SK-N-SH (cell line): Measurements from ENCODE around the gene KRTAP5-8. TPM values are rescaled to one million over a fixed set of nuclear protein-coding genes. Genes with fewer than 3 reads are reported as not detected.

Experiments
- CTCF ChIA-PET: fragments of 300-600, 350-600 bp; formaldehyde crosslinking; extraction: SDS; loops from one replicate; lab custom pipeline; 2021; lab: Yijun Ruan, JAX
- POLR2A ChIA-PET: fragments of 350-600 bp; sonication (Branson Sonifier 250); formaldehyde crosslinking; extraction: SDS; loops from one replicate; lab custom pipeline; 2020; ENCODE audit warnings: antibody characterized with exemption, inconsistent platforms; lab: Yijun Ruan, JAX
- DNase-seq: peaks from one replicate; pipeline ENCODE4 v3.0.0; 2012
- H2AFZ ChIP-seq: fragments of 200-600 bp; sonication (generic); 2 replicates; pipeline ENCODE4 v1.8.1; 2016; ENCODE audit warnings: antibody characterized with exemption, mild to moderate bottlenecking, low read depth
- H3F3A ChIP-seq: fragments of 200-600 bp; sonication (generic); replicated peaks from 2 replicates; pipeline ENCODE3; 2016; ENCODE audit warnings: antibody characterized with exemption, mild to moderate bottlenecking; ENCODE audit not compliant: insufficient read depth
- H3K27ac ChIP-seq, 2 experiments: fragments of 200-500 bp in 1 of 2; fragments of 200-600 bp in 1 of 2; sonication (Bioruptor generic) in 1 of 2; sonication (generic), shearing (Covaris generic) in 1 of 2; 2 replicates each; pipeline versions ENCODE4 v1.5.1 to v1.6.1; 2014 to 2016; ENCODE audit warnings: low read depth in 2 of 2, inconsistent platforms in 1 of 2, low read length in 1 of 2, mild to moderate bottlenecking in 1 of 2, mixed read lengths in 1 of 2
- H3K27me3 ChIP-seq: fragments of 200-600 bp; sonication (generic), shearing (Covaris generic); 2 replicates; pipeline ENCODE4 v1.6.1; 2016; ENCODE audit warnings: mixed run types; ENCODE audit not compliant: insufficient read depth
- H3K36me3 ChIP-seq, 2 experiments: fragments of 200-500 bp in 1 of 2; fragments of 200-600 bp in 1 of 2; sonication (Bioruptor generic) in 1 of 2; sonication (generic) in 1 of 2; replicated peaks in 1 of 2; 2 replicates each; pipeline versions ENCODE3 to v1.5.1; 2014 to 2016; ENCODE audit warnings: low read length in 1 of 2, mild to moderate bottlenecking in 1 of 2; ENCODE audit not compliant: insufficient read depth in 2 of 2, control insufficient read depth in 1 of 2
- H3K4me1 ChIP-seq, 2 experiments: fragments of 200-500 bp in 1 of 2; fragments of 200-600 bp in 1 of 2; sonication (Bioruptor generic) in 1 of 2; sonication (generic), shearing (Covaris generic) in 1 of 2; 2 replicates each; pipeline versions ENCODE4 v1.5.1 to v1.6.1; 2014 to 2016; ENCODE audit warnings: low read depth in 1 of 2, low read length in 1 of 2, mixed run types in 1 of 2; ENCODE audit not compliant: insufficient read depth in 2 of 2, control insufficient read depth in 1 of 2
- H3K4me2 ChIP-seq: fragments of 200-600 bp; sonication (generic), shearing (Covaris generic); 2 replicates; pipeline ENCODE4 v1.6.1; 2017; ENCODE audit warnings: mixed run types
- H3K4me3 ChIP-seq, 2 experiments: fragments of 200-500 bp in 1 of 2; fragments of 200-600 bp in 1 of 2; sonication (Bioruptor generic) in 1 of 2; sonication (generic), shearing (Covaris generic) in 1 of 2; 2 replicates each; pipeline versions ENCODE4 v1.5.1 to v1.8.1; 2014 to 2016; ENCODE audit warnings: low read depth in 2 of 2, inconsistent platforms in 1 of 2, low read length in 1 of 2, mild to moderate bottlenecking in 1 of 2, mixed read lengths in 1 of 2, moderate library complexity in 1 of 2
- H3K79me2 ChIP-seq: fragments of 200-600 bp; sonication (generic); 2 replicates; pipeline ENCODE4 v1.8.1; 2017; ENCODE audit warnings: mild to moderate bottlenecking; ENCODE audit not compliant: insufficient read depth
- H3K9ac ChIP-seq: fragments of 200-600 bp; sonication (generic); 2 replicates; pipeline ENCODE4 v1.6.1; 2017; ENCODE audit warnings: mixed run types
- H3K9me2 ChIP-seq: fragments of 200-600 bp; sonication (generic); 2 replicates; pipeline ENCODE4 v1.6.1; 2017; ENCODE audit warnings: mixed run types
- H3K9me3 ChIP-seq: fragments of 200-600 bp; sonication (generic); 2 replicates; pipeline ENCODE4 v1.6.1; 2017; ENCODE audit warnings: mixed run types, mild to moderate bottlenecking, moderate library complexity
- H4K20me1 ChIP-seq: fragments of 200-600 bp; sonication (generic); 2 replicates; pipeline ENCODE4 v1.6.1; 2017; ENCODE audit warnings: mild to moderate bottlenecking, mixed run types; ENCODE audit not compliant: insufficient read depth
- CHD2 ChIP-seq: fragments of 150-350 bp; IDR thresholded peaks from 2 replicates; pipeline ENCODE4 v1.6.1; 2018; ENCODE audit warnings: low read length; ENCODE audit not compliant: partially characterized antibody
- CTCF ChIP-seq: fragments of 200-600 bp; sonication (generic); IDR thresholded peaks from 2 replicates; pipeline ENCODE4 v1.6.1; 2017; ENCODE audit warnings: antibody characterized with exemption, mild to moderate bottlenecking, moderate library complexity
- ELF1 ChIP-seq: IDR thresholded peaks from 2 replicates; pipeline ENCODE4 v1.4.0; 2012
- EZH2phosphoT487 ChIP-seq: fragments of 200-600 bp; sonication (generic); IDR thresholded peaks from 2 replicates; pipeline ENCODE4 v1.6.1; 2017; ENCODE audit warnings: low read depth, mixed run types, mild to moderate bottlenecking, antibody characterized with exemption, moderate library complexity, borderline replicate concordance
- FOSL2 ChIP-seq: IDR thresholded peaks from 2 replicates; pipeline ENCODE4 v1.4.0; 2012; ENCODE audit warnings: low read depth, mild to moderate bottlenecking, moderate library complexity, borderline replicate concordance
- FOXJ3 ChIP-seq: sonication (generic); formaldehyde crosslinking; IDR thresholded peaks from 2 replicates; pipeline ENCODE4 v1.5.1; 2020; ENCODE audit warnings: mild to moderate bottlenecking, missing genetic modification reagents
- FOXM1 ChIP-seq: IDR thresholded peaks from 2 replicates; pipeline ENCODE4 v1.4.0; 2012; ENCODE audit warnings: low read depth, mild to moderate bottlenecking
- GATA2 ChIP-seq: sonication (generic); formaldehyde crosslinking; IDR thresholded peaks from 2 replicates; pipeline ENCODE4 v1.5.0; 2020; ENCODE audit warnings: mild to moderate bottlenecking, missing genetic modification reagents
- POLR2AphosphoS5 ChIP-seq: IDR thresholded peaks from 2 replicates; pipeline ENCODE4 v1.6.1; 2012; ENCODE audit warnings: low read depth, low read length
- RCOR1 ChIP-seq: fragments of 150-350 bp; IDR thresholded peaks from 2 replicates; pipeline ENCODE4 v1.6.1; 2017; ENCODE audit warnings: antibody characterized with exemption, low read length
- RFX5 ChIP-seq: IDR thresholded peaks from 2 replicates; pipeline ENCODE4 v1.6.1; 2012; ENCODE audit warnings: mild to moderate bottlenecking, improper control_type of control experiment, low read length
- RXRA ChIP-seq: IDR thresholded peaks from 2 replicates; pipeline ENCODE4 v1.4.0; 2012; ENCODE audit warnings: low read depth, mild to moderate bottlenecking, borderline replicate concordance
- TAF1 ChIP-seq: IDR thresholded peaks from 2 replicates; pipeline ENCODE4 v1.6.1; 2012; ENCODE audit warnings: low read depth, mild to moderate bottlenecking, low read length, moderate library complexity, borderline replicate concordance
- TCF12 ChIP-seq: IDR thresholded peaks from 2 replicates; pipeline ENCODE4 v1.4.0; 2012
- USF2 ChIP-seq: fragments of 150-350 bp; IDR thresholded peaks from 2 replicates; pipeline ENCODE4 v1.6.1; 2017; ENCODE audit warnings: antibody characterized with exemption, low read length, low read depth, borderline replicate concordance
- YY1 ChIP-seq: IDR thresholded peaks from 2 replicates; pipeline ENCODE4 v1.4.0; 2012; ENCODE audit warnings: low read depth, mild to moderate bottlenecking
- ZBTB33 ChIP-seq: IDR thresholded peaks from 2 replicates; pipeline ENCODE4 v1.4.0; 2012; ENCODE audit warnings: low read depth, borderline replicate concordance
- WGBS: methylation state at CpG from one replicate; pipeline ENCODE4 v1.1.6; 2017; ENCODE audit warnings: low lambda C conversion rate; 5-methylcytosine and 5-hydroxymethylcytosine counted together
- polyA plus RNA-seq, 3 experiments: library from polyadenylated mRNA; depleted of rRNA; stranded (reverse); fragments of >200 nt; gene quantifications; 2 replicates each; pipeline ENCODE4 v1.2.3, GENCODE V29; 2012
- TF ChIP-seq, protein P1 (sequence below): IDR thresholded peaks from 2 replicates; pipeline ENCODE4; 2012
- TF ChIP-seq, protein P2 (sequence below): IDR thresholded peaks from 2 replicates; pipeline ENCODE4 v1.4.0; 2012; ENCODE audit warnings: low read depth, borderline replicate concordance
- TF ChIP-seq, protein P3 (sequence below): IDR thresholded peaks from 2 replicates; pipeline ENCODE4 v1.6.1; 2012; ENCODE audit warnings: mild to moderate bottlenecking, low read depth, low read length, moderate library complexity

The KRTAP5-8 gene
- polyA plus RNA-seq, 1 of the 3 experiments (the other 2 are of a cell fraction) = not detected

DNA sequence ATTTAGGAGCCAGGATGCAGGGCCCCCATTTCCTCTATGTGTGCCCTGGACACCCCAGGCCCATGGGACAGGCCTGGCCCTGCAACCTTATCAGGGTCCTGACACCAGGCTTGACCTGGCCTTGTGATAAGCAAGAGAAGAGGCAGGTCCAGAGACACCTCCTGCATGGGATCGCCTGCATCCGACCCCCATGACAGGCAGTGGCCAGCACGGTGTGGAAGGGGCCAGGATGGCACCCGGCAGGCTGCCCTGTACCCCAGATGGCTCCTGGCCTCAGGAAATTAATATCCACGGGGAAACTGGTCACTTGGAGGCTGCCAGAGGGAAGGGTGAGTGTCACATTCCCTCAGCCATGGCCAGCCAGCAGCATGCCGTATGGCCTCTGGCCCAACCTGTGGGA is 17.2 kb downstream of the KRTAP5-8 start:
- ChIA-PET POLR2A (no interaction called here), CTCF (no interaction called here)
- H4K20me1 ChIP-seq = no peaks in the 10 kb centered on the region
- no peak overlapping the region for H3K4me2 ChIP-seq
- H3K27ac ChIP-seq = no peak overlapping the region
- no peaks in the 10 kb centered on the region for H3F3A ChIP-seq
- H3K4me3 ChIP-seq = no peak overlapping the region
- H3K27me3 ChIP-seq = no peaks in the 10 kb centered on the region
- H3K79me2 ChIP-seq = no peaks in the 10 kb centered on the region
- no peaks in the 10 kb centered on the region for H3K4me1 ChIP-seq
- TF ChIP-seq ZBTB33 (no peak), CHD2 (no peak), YY1 (no peak), FOXJ3 (CRISPR knock-in tag) (no peak), ELF1 (no peak), TAF1 (no peak), EZH2phosphoT487 (no peak), RFX5 (no peak), USF2 (no peak), POLR2AphosphoS5 (no peak), GATA2 (no peak), RXRA (no peak), FOXM1 (no peak), RCOR1 (no peak), FOSL2 (no peak), TCF12 (no peak), CTCF (no peak)
- TF ChIP-seq, protein P1, sequence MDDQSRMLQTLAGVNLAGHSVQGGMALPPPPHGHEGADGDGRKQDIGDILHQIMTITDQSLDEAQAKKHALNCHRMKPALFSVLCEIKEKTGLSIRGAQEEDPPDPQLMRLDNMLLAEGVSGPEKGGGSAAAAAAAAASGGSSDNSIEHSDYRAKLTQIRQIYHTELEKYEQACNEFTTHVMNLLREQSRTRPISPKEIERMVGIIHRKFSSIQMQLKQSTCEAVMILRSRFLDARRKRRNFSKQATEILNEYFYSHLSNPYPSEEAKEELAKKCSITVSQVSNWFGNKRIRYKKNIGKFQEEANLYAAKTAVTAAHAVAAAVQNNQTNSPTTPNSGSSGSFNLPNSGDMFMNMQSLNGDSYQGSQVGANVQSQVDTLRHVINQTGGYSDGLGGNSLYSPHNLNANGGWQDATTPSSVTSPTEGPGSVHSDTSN = no peak
- TF ChIP-seq, protein P2, sequence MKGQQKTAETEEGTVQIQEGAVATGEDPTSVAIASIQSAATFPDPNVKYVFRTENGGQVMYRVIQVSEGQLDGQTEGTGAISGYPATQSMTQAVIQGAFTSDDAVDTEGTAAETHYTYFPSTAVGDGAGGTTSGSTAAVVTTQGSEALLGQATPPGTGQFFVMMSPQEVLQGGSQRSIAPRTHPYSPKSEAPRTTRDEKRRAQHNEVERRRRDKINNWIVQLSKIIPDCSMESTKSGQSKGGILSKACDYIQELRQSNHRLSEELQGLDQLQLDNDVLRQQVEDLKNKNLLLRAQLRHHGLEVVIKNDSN = no peak
- TF ChIP-seq, protein P3, sequence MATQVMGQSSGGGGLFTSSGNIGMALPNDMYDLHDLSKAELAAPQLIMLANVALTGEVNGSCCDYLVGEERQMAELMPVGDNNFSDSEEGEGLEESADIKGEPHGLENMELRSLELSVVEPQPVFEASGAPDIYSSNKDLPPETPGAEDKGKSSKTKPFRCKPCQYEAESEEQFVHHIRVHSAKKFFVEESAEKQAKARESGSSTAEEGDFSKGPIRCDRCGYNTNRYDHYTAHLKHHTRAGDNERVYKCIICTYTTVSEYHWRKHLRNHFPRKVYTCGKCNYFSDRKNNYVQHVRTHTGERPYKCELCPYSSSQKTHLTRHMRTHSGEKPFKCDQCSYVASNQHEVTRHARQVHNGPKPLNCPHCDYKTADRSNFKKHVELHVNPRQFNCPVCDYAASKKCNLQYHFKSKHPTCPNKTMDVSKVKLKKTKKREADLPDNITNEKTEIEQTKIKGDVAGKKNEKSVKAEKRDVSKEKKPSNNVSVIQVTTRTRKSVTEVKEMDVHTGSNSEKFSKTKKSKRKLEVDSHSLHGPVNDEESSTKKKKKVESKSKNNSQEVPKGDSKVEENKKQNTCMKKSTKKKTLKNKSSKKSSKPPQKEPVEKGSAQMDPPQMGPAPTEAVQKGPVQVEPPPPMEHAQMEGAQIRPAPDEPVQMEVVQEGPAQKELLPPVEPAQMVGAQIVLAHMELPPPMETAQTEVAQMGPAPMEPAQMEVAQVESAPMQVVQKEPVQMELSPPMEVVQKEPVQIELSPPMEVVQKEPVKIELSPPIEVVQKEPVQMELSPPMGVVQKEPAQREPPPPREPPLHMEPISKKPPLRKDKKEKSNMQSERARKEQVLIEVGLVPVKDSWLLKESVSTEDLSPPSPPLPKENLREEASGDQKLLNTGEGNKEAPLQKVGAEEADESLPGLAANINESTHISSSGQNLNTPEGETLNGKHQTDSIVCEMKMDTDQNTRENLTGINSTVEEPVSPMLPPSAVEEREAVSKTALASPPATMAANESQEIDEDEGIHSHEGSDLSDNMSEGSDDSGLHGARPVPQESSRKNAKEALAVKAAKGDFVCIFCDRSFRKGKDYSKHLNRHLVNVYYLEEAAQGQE = no peak
- H3K9me2 ChIP-seq = no peaks in the 10 kb centered on the region
- WGBS = no CpG with 5 or more reads among the region's 6 CpGs
- no peak overlapping the region for H3K9ac ChIP-seq
- no peaks in the 10 kb centered on the region for H3K36me3 ChIP-seq
- no peak for DNase-seq
- no peaks in the 10 kb centered on the region for H3K9me3 ChIP-seq
- H2AFZ ChIP-seq = no peak overlapping the region
